H1 (cell line): ENCODE results near the gene OR2H2. TPM values are rescaled to one million over a fixed set of nuclear protein-coding genes. Genes with fewer than 3 reads are reported as not detected.
A peak's percentile ranks its signal among the peaks of the same experiment; 100 is the strongest.

Experiments
- CREB1 ChIP-seq: IDR thresholded peaks from 2 replicates; pipeline ENCODE4 v1.6.1; 2012; ENCODE audit warnings: inconsistent platforms
- EGR1 ChIP-seq: IDR thresholded peaks from 2 replicates; pipeline ENCODE4 v1.6.1; 2011; ENCODE audit warnings: low read depth, low read length, borderline replicate concordance
- FOSL1 ChIP-seq: IDR thresholded peaks from 2 replicates; pipeline ENCODE4 v1.6.1; 2011; ENCODE audit warnings: mild to moderate bottlenecking, low read depth, low read length, moderate library complexity; ENCODE audit not compliant: insufficient read depth
- KDM4A ChIP-seq: IDR thresholded peaks from one replicate; pipeline ENCODE4 v1.7.1; 2012; ENCODE audit warnings: low read depth, mild to moderate bottlenecking, moderate library complexity, low read length, inconsistent platforms; ENCODE audit not compliant: severe bottlenecking
- RAD21 ChIP-seq, 2 experiments: IDR thresholded peaks in 1 of 2; conservative IDR thresholded peaks in 1 of 2; 2 replicates each; pipeline ENCODE4 v1.6.1; 2011; ENCODE audit warnings: low read depth in 2 of 2, low read length in 2 of 2, improper control_type of control experiment in 1 of 2, inconsistent platforms in 1 of 2, mild to moderate bottlenecking in 1 of 2, moderate library complexity in 1 of 2
- RBBP5 ChIP-seq: IDR thresholded peaks from 2 replicates; pipeline ENCODE4 v1.7.1; 2012; ENCODE audit warnings: low read depth, mild to moderate bottlenecking, inconsistent platforms, low read length, moderate library complexity, borderline replicate concordance
- SIN3A ChIP-seq, 2 experiments: IDR thresholded peaks in 1 of 2; conservative IDR thresholded peaks in 1 of 2; 2 replicates each; pipeline ENCODE4 v1.6.1; 2011 to 2012; ENCODE audit warnings: low read length in 2 of 2, improper control_type of control experiment in 1 of 2, low read depth in 1 of 2, mild to moderate bottlenecking in 1 of 2
- SP4 ChIP-seq: IDR thresholded peaks from 2 replicates; pipeline ENCODE4 v1.6.1; 2012; ENCODE audit warnings: low read length, inconsistent platforms
- TAF1 ChIP-seq: IDR thresholded peaks from 2 replicates; pipeline ENCODE4 v1.6.1; 2011; ENCODE audit warnings: mild to moderate bottlenecking, low read depth, low read length
- TBP ChIP-seq: IDR thresholded peaks from 2 replicates; pipeline ENCODE4 v1.6.1; 2011; ENCODE audit warnings: low read depth, low read length, improper control_type of control experiment
- polyA plus RNA-seq, 7 experiments: library from polyadenylated mRNA; depleted of rRNA in 3 of 7; stranded (reverse) in 5 of 7; unstranded in 2 of 7; fragments of >200 nt in 5 of 7; fragments of 200-250 nt in 2 of 7; gene quantifications; 1 replicate in 5 of 7; 2 replicates in 1 of 7; 4 replicates in 1 of 7; pipeline versions ENCODE4 v1.2.1 to v1.2.3, GENCODE V29; 2011 to 2013; ENCODE audit warnings: missing spikeins in 2 of 7, mixed read lengths in 2 of 7
- total RNA-seq: library from RNA; stranded (reverse); fragmentation: NEBNext Ultra II Directional; extraction: Animal tissue kit (Norgen Biotek cat#: 25700); gene quantifications from 2 replicates; pipeline ENCODE4 v1.2.1, GENCODE V29; 2021
- TF ChIP-seq, protein P1 (sequence below), 3 experiments: IDR thresholded peaks; 1 replicate in 2 of 3; 2 replicates in 1 of 3; pipeline versions ENCODE4 v1.5.1 to v1.6.1; 2011; ENCODE audit warnings: low read length in 3 of 3, mild to moderate bottlenecking in 3 of 3, inconsistent platforms in 2 of 3, low read depth in 1 of 3, moderate library complexity in 1 of 3; ENCODE audit not compliant: insufficient read depth in 1 of 3; ENCODE audit errors: control extremely low read depth in 1 of 3
- TF ChIP-seq, protein P2 (sequence below): IDR thresholded peaks from 2 replicates; pipeline ENCODE4 v1.6.1; 2011; ENCODE audit warnings: low read depth, mild to moderate bottlenecking, low read length; ENCODE audit not compliant: insufficient read depth

Gene OR2H2
- total and polyA plus RNA-seq, 2 of the 8 experiments (the other 6 are each of a cell fraction or from before 2014, with no cell fraction given) = not detected

DNA sequence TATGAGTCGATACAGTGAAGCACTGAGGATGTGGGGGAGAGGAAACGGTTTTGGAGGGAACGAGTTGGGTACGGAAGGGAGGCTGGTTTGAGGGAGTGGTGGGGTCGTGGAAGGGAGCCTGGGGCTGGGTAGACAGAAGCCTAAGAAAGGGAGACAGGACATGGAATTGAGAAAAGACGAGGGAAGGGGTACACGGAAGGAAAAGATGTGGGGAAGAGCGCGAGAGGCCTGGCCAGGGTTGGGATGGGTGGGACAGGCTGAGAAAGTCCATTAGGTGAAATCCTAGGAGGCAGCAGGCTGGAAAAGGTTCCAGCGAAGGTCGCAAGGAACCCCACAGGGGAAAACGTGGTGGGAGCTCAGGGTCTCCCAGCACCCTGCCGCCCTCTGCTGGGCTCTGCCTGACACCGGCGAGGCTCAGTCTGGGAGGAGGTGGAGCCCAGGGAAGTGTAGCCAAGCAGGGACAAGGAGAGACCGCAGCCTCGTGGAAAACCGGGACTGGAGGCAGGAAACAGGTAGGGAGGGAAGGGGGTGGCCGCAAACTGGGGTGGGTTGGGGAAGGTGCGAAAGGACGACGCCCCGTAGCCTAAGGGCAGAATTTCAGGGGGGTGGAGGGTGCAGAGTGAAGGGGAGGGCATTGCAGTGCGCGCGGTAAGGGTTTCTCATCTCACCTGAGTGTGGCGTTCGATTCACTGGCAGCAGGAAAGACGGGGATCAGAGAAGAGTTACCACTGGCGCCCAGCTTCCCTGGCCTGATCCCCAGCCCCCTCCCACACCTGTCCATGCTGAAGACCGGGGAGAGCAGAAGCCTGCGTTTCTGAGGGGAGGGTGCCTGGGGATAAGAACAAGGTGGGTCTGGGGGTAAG is 43.7 kb downstream of the OR2H2 start (continued):
- TF ChIP-seq, protein P1, sequence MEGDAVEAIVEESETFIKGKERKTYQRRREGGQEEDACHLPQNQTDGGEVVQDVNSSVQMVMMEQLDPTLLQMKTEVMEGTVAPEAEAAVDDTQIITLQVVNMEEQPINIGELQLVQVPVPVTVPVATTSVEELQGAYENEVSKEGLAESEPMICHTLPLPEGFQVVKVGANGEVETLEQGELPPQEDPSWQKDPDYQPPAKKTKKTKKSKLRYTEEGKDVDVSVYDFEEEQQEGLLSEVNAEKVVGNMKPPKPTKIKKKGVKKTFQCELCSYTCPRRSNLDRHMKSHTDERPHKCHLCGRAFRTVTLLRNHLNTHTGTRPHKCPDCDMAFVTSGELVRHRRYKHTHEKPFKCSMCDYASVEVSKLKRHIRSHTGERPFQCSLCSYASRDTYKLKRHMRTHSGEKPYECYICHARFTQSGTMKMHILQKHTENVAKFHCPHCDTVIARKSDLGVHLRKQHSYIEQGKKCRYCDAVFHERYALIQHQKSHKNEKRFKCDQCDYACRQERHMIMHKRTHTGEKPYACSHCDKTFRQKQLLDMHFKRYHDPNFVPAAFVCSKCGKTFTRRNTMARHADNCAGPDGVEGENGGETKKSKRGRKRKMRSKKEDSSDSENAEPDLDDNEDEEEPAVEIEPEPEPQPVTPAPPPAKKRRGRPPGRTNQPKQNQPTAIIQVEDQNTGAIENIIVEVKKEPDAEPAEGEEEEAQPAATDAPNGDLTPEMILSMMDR (IDR thresholded peaks at IDR 0.05; ENCODE audit: control extremely low read depth in 1 of 3, insufficient read depth in 1 of 3, low read depth in 1 of 3, low read length in 3 of 3) = peak; percentile 74 to 86 (median 85)
- TF ChIP-seq SP4 (no peak; the same call in 1 of the 2 replicates), RAD21 (IDR thresholded peaks at IDR 0.05 in 1 of 2, conservative IDR thresholded peaks at IDR 0.05 in 1 of 2; ENCODE audit: low read depth in 2 of 2, low read length in 2 of 2) (peak; percentile 52 to 66), KDM4A (peak; percentile 54), TBP (peak; percentile 25; the same call in 1 of the 2 replicates), CREB1 (peak; percentile 45; the same call in 1 of the 2 replicates), EGR1 (peak; percentile 33; the same call in 1 of the 2 replicates), RBBP5 (peak; percentile 72; the same call in 1 of the 2 replicates), SIN3A (conservative IDR thresholded peaks at IDR 0.05 in 1 of 2, IDR thresholded peaks at IDR 0.05 in 1 of 2; ENCODE audit: low read depth in 1 of 2, low read length in 2 of 2) (peak; percentile 67 to 86; a peak in 2 of 4 replicates), TAF1 (peak; percentile 31; the same call in 1 of the 2 replicates), FOSL1 (no peak)
- TF ChIP-seq, protein P2, sequence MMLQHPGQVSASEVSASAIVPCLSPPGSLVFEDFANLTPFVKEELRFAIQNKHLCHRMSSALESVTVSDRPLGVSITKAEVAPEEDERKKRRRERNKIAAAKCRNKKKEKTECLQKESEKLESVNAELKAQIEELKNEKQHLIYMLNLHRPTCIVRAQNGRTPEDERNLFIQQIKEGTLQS = no peak
